ENCODE measurements around the gene HES5. TPM values are rescaled to one million over a fixed set of nuclear protein-coding genes. Genes with fewer than 3 reads are reported as not detected.
"Not testable (repeated sequence)": the region's sequence is repeated elsewhere in the genome, so short reads cannot be mapped to it uniquely, and the experiment has no call there.

Gene HES5
- total RNA-seq, 1 donor from 2014 or later, result not detected

DNA sequence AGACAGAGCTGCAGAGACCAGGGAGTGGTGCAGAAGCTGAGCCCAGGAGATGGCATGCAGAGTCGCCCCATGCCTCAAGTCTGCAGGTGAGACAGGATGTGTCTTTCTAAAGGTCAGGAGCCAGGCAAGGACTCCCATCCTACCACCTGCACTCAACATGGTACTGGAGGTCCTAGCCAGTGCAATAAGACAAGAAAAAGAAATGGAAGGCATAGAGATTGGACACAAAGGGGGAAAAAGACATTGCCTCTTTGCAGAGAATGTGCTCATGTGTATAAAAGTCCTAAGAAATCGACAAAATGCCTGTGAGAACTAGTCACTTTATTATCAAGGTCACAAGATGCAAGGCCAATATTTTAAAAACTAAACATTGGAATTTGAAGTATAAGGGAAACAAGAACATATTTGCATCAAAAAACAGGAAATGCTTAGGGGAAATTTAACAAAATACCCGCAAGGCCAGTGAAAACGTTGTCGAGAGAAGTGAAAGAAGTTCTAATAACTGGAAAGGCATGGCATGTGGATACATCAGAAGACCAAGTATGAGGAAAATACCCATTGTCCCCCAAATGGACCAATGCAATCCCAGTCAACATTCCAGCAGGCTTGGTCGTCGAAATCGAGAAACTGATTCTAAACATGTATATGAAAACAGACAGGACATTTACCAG, 43.3 kb upstream of the HES5 start:
- no peak for DNase-seq (ENCODE audit: low spot score)
- TF ChIP-seq, protein P1, sequence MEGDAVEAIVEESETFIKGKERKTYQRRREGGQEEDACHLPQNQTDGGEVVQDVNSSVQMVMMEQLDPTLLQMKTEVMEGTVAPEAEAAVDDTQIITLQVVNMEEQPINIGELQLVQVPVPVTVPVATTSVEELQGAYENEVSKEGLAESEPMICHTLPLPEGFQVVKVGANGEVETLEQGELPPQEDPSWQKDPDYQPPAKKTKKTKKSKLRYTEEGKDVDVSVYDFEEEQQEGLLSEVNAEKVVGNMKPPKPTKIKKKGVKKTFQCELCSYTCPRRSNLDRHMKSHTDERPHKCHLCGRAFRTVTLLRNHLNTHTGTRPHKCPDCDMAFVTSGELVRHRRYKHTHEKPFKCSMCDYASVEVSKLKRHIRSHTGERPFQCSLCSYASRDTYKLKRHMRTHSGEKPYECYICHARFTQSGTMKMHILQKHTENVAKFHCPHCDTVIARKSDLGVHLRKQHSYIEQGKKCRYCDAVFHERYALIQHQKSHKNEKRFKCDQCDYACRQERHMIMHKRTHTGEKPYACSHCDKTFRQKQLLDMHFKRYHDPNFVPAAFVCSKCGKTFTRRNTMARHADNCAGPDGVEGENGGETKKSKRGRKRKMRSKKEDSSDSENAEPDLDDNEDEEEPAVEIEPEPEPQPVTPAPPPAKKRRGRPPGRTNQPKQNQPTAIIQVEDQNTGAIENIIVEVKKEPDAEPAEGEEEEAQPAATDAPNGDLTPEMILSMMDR (IDR thresholded peaks at IDR 0.05; ENCODE audit: unreplicated experiment), result no peak
- Mint-ChIP-seq H3K4me3 (ENCODE audit: unreplicated experiment) (no peak overlapping the region), H3K27ac (ENCODE audit: unreplicated experiment) (no peak overlapping the region), H3K4me1 (ENCODE audit: unreplicated experiment) (peaks cover 8% of the 10 kb centered on the region), H3K27me3 (ENCODE audit: unreplicated experiment) (peaks cover 2% of the 10 kb centered on the region), H3K9me3 (ENCODE audit: unreplicated experiment) (no peaks in the 10 kb centered on the region), H3K36me3 (ENCODE audit: low read depth, unreplicated experiment) (no peaks in the 10 kb centered on the region)

GRCh38 chr1:2571348-2571747, 41.3 kb upstream of the HES5 start:
- no peak overlapping the region for H3K27ac Mint-ChIP-seq (ENCODE audit: unreplicated experiment)
- TF ChIP-seq, protein P1 (IDR thresholded peaks at IDR 0.05; ENCODE audit: unreplicated experiment), result no peak
- H3K27me3 Mint-ChIP-seq (ENCODE audit: unreplicated experiment), result peaks cover 2% of the 10 kb centered on the region

GRCh38 chr1:2570332-2570731, 40.3 kb upstream of the HES5 start:
- Mint-ChIP-seq H3K36me3 (ENCODE audit: low read depth, unreplicated experiment) (no peaks in the 10 kb centered on the region), H3K4me1 (ENCODE audit: unreplicated experiment) (no peaks in the 10 kb centered on the region), H3K27ac (ENCODE audit: unreplicated experiment) (no peak overlapping the region), H3K4me3 (ENCODE audit: unreplicated experiment) (no peak overlapping the region), H3K27me3 (ENCODE audit: unreplicated experiment) (peaks cover 7% of the 10 kb centered on the region), H3K9me3 (ENCODE audit: unreplicated experiment) (no peaks in the 10 kb centered on the region)
- DNase-seq (ENCODE audit: low spot score), result no peak
- TF ChIP-seq, protein P1 (IDR thresholded peaks at IDR 0.05; ENCODE audit: unreplicated experiment), result no peak

More at GRCh38 chr1:2571348-2571747, 41.3 kb upstream of the HES5 start:
- Mint-ChIP-seq H3K36me3 (ENCODE audit: low read depth, unreplicated experiment) (no peaks in the 10 kb centered on the region), H3K4me3 (ENCODE audit: unreplicated experiment) (no peak overlapping the region), H3K9me3 (ENCODE audit: unreplicated experiment) (no peaks in the 10 kb centered on the region), H3K4me1 (ENCODE audit: unreplicated experiment) (no peaks in the 10 kb centered on the region)
- no peak for DNase-seq (ENCODE audit: low spot score)

DNA sequence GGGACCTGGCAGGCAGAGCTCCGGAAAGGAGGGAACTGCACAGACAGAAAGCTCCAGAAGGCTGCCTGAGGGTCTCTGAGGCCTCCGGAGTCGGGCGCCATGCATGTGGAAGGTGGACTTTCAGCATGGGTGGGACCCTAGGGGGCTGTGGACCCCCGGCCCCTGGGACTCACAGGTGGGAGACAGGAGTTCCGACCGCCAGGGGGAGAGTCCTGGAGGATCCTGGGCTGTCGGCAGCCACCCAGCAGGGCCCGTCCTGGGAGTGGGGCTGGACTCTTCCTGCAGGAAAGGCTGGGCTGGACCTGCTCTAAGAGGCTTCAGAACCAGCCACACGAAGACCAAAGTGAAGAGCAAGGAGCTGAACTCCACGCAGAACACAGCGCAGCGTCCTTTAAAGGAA, 39.6 kb upstream of the HES5 start:
- H3K4me3 Mint-ChIP-seq (ENCODE audit: unreplicated experiment); DNase-seq (ENCODE audit: low spot score); H3K27ac Mint-ChIP-seq (ENCODE audit: unreplicated experiment); H3K9me3 Mint-ChIP-seq (ENCODE audit: unreplicated experiment); H3K27me3 Mint-ChIP-seq (ENCODE audit: unreplicated experiment); H3K4me1 Mint-ChIP-seq (ENCODE audit: unreplicated experiment); H3K36me3 Mint-ChIP-seq (ENCODE audit: low read depth, unreplicated experiment): not testable (repeated sequence)

GRCh38 chr1:2569060-2569459, 39.0 kb upstream of the HES5 start:
- TF ChIP-seq, protein P1 (IDR thresholded peaks at IDR 0.05; ENCODE audit: unreplicated experiment), result no peak
- DNase-seq (ENCODE audit: low spot score), result no peak
- Mint-ChIP-seq H3K4me3 (ENCODE audit: unreplicated experiment) (no peak overlapping the region), H3K9me3 (ENCODE audit: unreplicated experiment) (no peaks in the 10 kb centered on the region), H3K4me1 (ENCODE audit: unreplicated experiment) (no peaks in the 10 kb centered on the region), H3K27ac (ENCODE audit: unreplicated experiment) (no peak overlapping the region), H3K27me3 (ENCODE audit: unreplicated experiment) (peaks cover 7% of the 10 kb centered on the region), H3K36me3 (ENCODE audit: low read depth, unreplicated experiment) (no peaks in the 10 kb centered on the region)

DNA sequence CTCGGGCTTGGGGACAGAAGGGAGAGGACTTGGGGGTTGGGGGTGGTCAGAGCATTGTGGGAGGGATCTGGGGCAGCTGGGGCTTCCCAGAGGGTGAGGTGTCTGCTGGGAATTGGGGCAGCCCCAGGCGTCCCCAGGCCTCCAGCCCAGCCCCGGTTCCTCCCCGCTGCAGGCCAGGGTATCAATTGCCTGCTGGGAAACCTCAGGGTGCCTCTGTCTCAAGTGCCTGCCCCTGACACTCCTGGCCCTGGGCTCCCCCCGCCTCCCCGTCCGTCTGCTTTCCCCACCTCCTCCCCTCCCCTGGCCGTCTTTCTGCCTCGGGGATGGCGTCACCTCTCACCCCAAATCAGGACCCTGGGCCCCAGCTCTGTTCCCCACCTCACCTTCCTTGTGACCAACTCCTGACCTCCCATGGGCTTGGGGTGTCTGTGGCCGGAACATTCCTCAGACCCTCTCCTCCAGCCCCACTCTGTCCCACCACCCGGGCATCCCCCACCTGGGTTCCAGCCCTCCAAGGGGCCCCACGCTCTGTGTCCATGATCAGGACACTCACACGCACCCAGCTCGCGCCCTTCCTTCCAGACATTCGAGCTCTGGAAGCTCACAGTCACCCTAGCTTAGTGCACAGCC, 38.2 kb upstream of the HES5 start:
- not testable (repeated sequence) for H3K36me3 Mint-ChIP-seq (ENCODE audit: low read depth, unreplicated experiment); H3K27ac Mint-ChIP-seq (ENCODE audit: unreplicated experiment); H3K9me3 Mint-ChIP-seq (ENCODE audit: unreplicated experiment); H3K4me1 Mint-ChIP-seq (ENCODE audit: unreplicated experiment); H3K4me3 Mint-ChIP-seq (ENCODE audit: unreplicated experiment); H3K27me3 Mint-ChIP-seq (ENCODE audit: unreplicated experiment); DNase-seq (ENCODE audit: low spot score)

All from endothelial cell (in vitro differentiated cells).